NT2/D1 (cell line): ENCODE measurements around the gene PAX9.
A peak's percentile ranks its signal among the peaks of the same experiment; 100 is the strongest.

ENCODE experiments used
- DNase-seq: peaks from one replicate; pipeline ENCODE4 v3.0.0-alpha.2; 2011; ENCODE audit warnings: low read depth, low spot score
- H3K27me3 ChIP-seq: 2 replicates; pipeline ENCODE4 v1.6.0; 2011; ENCODE audit warnings: mild to moderate bottlenecking; ENCODE audit not compliant: insufficient read length, insufficient read depth
- H3K36me3 ChIP-seq: 2 replicates; pipeline ENCODE4 v1.6.1; 2011; ENCODE audit warnings: mild to moderate bottlenecking, low read length, mixed read lengths; ENCODE audit not compliant: insufficient read depth, insufficient read length
- H3K4me1 ChIP-seq: 2 replicates; pipeline ENCODE4 v1.5.1; 2011; ENCODE audit not compliant: insufficient read depth, insufficient read length
- H3K4me3 ChIP-seq: 2 replicates; pipeline ENCODE4 v1.5.1; 2011; ENCODE audit warnings: low read depth; ENCODE audit not compliant: insufficient read length
- H3K9ac ChIP-seq: 2 replicates; pipeline ENCODE4 v1.6.0; 2011; ENCODE audit warnings: low read depth; ENCODE audit not compliant: insufficient read length
- H3K9me3 ChIP-seq: 2 replicates; pipeline ENCODE4 v1.5.1; 2011; ENCODE audit warnings: mild to moderate bottlenecking, low read length; ENCODE audit not compliant: insufficient read depth
- SUZ12 ChIP-seq: IDR thresholded peaks from 2 replicates; pipeline ENCODE4 v1.6.1; 2011; ENCODE audit not compliant: insufficient read length, insufficient read depth; ENCODE audit errors: extremely low read depth
- YY1 ChIP-seq: IDR thresholded peaks from 2 replicates; pipeline ENCODE4 v1.6.1; 2011; ENCODE audit not compliant: insufficient read length, insufficient read depth
- ZNF274 ChIP-seq: IDR thresholded peaks from 2 replicates; pipeline ENCODE4 v1.6.1; 2011; ENCODE audit warnings: mild to moderate bottlenecking, low read depth, low read length

PAX9 gene

DNA sequence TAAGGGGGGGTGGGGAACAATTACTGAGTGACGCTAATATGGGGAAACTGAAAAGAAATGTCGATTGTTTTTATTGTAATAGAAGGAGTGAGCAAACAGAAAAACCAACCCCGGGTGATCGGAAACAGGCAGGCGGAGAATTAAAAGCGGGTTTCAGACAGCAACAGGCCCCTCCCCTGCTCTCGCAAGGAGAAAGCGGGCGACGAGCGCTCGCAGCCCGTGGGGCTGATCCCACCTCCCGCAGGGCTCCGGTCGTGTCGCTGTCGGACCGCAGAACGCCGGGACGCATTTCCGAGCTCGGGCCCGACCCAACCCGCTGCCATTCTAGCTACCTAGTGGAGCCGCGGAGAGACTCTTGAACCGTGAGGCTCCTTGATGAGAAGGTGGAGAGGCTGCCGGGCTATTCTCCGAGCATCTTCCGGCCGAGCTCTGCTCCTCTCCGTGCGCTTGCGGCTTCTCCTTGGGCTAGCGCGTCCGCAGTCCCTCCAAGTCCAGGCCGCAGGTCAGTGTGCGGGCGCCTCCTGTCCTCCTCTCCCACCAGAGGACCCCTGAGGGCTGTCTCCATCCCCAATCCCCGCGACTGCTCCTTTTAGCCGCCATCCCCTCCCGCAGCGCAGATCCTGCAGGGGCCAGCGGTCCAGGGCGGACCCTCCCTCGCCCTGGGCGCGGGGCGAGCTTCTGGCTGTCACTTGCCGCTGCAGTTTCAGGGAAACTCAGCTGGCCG lies 4.1 kb upstream of the PAX9 start:
- DNase-seq: no peak

GRCh38 chr14:36658123-36659009 lies 3.3 kb upstream of the PAX9 start:
- Histone ChIP-seq H3K9me3 (peaks cover 19% of the 10 kb centered on the region; the same call in 1 of the 2 replicates), H3K4me3 (peak overlapping the region; percentile 21), H3K4me1 (peaks cover 8% of the 10 kb centered on the region), H3K27me3 (peaks cover 95% of the 10 kb centered on the region), H3K9ac (no peak overlapping the region), H3K36me3 (no peaks in the 10 kb centered on the region)
- TF ChIP-seq YY1: no peak
- TF ChIP-seq SUZ12: peak; percentile 63
- no peak for DNase-seq

More for the DNA sequence above, 4.1 kb upstream of the PAX9 start:
- Histone ChIP-seq H3K4me1 (peaks cover 8% of the 10 kb centered on the region), H3K9ac (no peak overlapping the region), H3K27me3 (peaks cover 95% of the 10 kb centered on the region), H3K4me3 (peak overlapping the region; percentile 21), H3K9me3 (peaks cover 19% of the 10 kb centered on the region; the same call in 1 of the 2 replicates), H3K36me3 (no peaks in the 10 kb centered on the region)
- TF ChIP-seq ZNF274 (no peak), SUZ12 (peak; percentile 60)

DNA sequence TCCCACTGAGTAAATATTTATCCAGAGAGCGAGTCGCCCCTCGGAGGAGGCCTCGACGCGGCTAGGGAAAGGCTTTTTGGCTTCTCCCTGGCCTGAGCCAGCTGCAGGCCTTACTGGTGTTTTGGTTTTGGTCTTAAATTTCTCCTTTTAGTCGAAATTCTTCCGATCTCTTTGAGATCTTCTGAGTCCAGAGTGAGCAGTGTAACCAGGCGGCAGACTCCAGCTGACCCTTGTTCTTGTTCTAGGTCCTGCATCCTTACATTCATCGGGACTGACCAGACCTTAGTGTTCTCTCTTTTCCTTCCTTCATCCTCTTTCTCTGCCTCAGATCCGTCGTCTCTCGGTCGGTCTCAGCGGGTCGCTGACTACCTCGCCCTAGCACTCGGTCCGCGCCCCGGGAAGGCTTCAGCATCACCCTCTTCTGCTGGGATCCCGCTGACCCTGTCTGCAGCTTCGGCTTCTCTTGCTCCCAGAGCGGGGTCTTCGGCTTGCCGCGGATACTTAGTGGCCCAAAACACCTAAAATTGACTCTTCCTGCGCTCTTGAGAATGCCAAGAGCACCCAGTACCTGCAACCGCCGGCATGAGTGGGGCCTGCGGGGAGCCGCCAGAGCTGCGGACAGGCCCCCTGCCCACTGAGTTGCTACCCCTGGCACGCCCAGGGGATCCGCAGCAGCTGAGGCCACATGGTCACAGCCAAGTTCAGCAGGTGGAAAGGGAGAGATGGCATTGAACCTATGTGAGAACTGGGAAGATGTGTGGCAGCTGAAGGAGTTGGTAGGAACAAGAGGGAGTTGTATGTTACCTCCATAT lies 2.4 kb upstream of the PAX9 start:
- H3K9ac ChIP-seq: no peak overlapping the region
- peaks cover 95% of the 10 kb centered on the region for H3K27me3 ChIP-seq
- peaks cover 14% of the 10 kb centered on the region; the same call in 1 of the 2 replicates for H3K9me3 ChIP-seq
- TF ChIP-seq YY1 (no peak), SUZ12 (no peak), ZNF274 (no peak)
- H3K4me1 ChIP-seq: peaks cover 8% of the 10 kb centered on the region
- no peaks in the 10 kb centered on the region for H3K36me3 ChIP-seq
- no peak for DNase-seq
- no peak overlapping the region for H3K4me3 ChIP-seq

- Histone ChIP-seq H3K27me3 (peaks cover 95% of the 10 kb centered on the region), H3K9ac (no peak overlapping the region), H3K36me3 (no peaks in the 10 kb centered on the region), H3K9me3 (peaks cover 5% of the 10 kb centered on the region; the same call in 1 of the 2 replicates), H3K4me1 (peaks cover 8% of the 10 kb centered on the region), H3K4me3 (no peak overlapping the region)
- DNase-seq: no peak
- no peak for TF ChIP-seq SUZ12
- TF ChIP-seq YY1: no peak
- TF ChIP-seq ZNF274: no peak
These were observed 1.6 kb upstream of the PAX9 start for GRCh38 chr14:36659822-36660735.

GRCh38 chr14:36660736-36661505 lies 739 bp upstream of the PAX9 start:
- Histone ChIP-seq H3K4me1 (peaks cover 8% of the 10 kb centered on the region), H3K36me3 (no peaks in the 10 kb centered on the region), H3K4me3 (peak overlapping the region; percentile 30), H3K9ac (no peak overlapping the region), H3K9me3 (no peaks in the 10 kb centered on the region), H3K27me3 (peaks cover 95% of the 10 kb centered on the region)
- no peak for DNase-seq
- no peak for TF ChIP-seq ZNF274
- TF ChIP-seq SUZ12: peak; percentile 68

DNA sequence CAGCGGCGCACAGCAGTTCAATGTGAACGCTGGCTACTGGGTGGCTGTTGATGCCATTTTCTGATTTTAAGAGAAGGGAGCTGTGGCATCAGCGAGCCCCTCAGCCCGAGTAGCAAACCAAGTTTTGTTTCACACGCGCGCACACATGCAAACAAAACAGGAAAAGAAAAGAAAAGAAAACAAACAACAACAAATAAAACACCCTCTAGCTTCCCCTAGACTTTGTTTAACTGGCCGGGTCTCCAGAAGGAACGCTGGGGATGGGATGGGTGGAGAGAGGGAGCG lies 540 bp downstream of the PAX9 start:
- H3K36me3 ChIP-seq: no peaks in the 10 kb centered on the region
- TF ChIP-seq YY1: no peak
- TF ChIP-seq ZNF274: no peak
- no peak for TF ChIP-seq SUZ12
- H3K4me1 ChIP-seq: peaks cover 8% of the 10 kb centered on the region
- no peak for DNase-seq
- peaks cover 95% of the 10 kb centered on the region for H3K27me3 ChIP-seq
- no peaks in the 10 kb centered on the region for H3K9me3 ChIP-seq
- peak overlapping the region; percentile 54 for H3K4me3 ChIP-seq
- peak overlapping the region; percentile 56 for H3K9ac ChIP-seq
